Measurements from ENCODE around the gene CPTP.
A peak's percentile ranks its signal among the peaks of the same experiment; 100 is the strongest.

The CPTP gene

GRCh38 chr1:1294250-1294890 is 30.2 kb upstream of the CPTP start:
- TF ChIP-seq, protein P1, sequence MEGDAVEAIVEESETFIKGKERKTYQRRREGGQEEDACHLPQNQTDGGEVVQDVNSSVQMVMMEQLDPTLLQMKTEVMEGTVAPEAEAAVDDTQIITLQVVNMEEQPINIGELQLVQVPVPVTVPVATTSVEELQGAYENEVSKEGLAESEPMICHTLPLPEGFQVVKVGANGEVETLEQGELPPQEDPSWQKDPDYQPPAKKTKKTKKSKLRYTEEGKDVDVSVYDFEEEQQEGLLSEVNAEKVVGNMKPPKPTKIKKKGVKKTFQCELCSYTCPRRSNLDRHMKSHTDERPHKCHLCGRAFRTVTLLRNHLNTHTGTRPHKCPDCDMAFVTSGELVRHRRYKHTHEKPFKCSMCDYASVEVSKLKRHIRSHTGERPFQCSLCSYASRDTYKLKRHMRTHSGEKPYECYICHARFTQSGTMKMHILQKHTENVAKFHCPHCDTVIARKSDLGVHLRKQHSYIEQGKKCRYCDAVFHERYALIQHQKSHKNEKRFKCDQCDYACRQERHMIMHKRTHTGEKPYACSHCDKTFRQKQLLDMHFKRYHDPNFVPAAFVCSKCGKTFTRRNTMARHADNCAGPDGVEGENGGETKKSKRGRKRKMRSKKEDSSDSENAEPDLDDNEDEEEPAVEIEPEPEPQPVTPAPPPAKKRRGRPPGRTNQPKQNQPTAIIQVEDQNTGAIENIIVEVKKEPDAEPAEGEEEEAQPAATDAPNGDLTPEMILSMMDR (IDR thresholded peaks at IDR 0.05; ENCODE audit: low read depth, low read length): no peak
- Histone ChIP-seq H3K4me1 (peaks cover 26% of the 10 kb centered on the region), H3K9me3 (no peaks in the 10 kb centered on the region), H3K4me3 (ENCODE audit: low read depth, low read length) (no peak overlapping the region), H3K27me3 (peaks cover 5% of the 10 kb centered on the region; the same call in 1 of the 2 replicates), H3K36me3 (peaks cover 50% of the 10 kb centered on the region)
- no peak for DNase-seq

DNA sequence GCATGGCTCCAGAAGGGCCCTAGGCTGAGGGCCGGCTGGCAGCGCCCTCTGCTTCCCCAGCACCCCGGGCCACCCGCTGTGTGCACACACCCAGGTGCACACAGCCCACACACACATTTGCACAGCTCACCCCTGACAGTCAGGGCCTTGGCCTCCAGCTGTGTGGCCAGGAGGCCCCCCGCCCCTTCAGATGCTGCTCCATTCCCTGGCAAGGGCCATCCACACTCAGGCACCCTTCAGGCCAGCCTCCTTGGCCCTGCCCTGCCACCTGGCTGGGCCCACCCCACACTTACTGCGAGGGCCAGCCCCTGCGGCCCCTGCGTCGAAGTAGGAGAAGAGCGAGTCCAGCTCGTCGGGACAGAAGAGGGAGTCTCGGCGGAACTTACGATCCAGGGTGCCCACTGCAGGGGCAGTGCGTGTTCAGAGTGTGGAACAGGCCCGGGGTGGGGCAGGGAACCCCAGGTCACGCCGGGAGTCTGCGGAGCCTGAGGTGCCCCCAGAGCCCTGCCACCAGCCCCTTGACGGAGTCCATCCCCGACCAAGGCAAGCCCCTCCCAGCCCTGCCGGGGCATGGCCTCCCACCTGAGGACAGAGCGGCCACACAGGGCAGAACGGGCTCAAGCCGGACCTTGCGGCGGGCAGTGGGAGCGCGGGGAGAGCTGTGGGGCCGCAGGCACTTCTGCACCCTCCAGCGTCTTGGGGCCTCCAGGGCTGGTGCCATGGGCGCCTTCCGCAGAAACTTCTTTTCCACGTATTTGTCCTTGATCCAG is 29.3 kb upstream of the CPTP start:
- Histone ChIP-seq H3K4me3 (ENCODE audit: low read depth, low read length) (no peak overlapping the region), H3K27me3 (peaks cover 3% of the 10 kb centered on the region; the same call in 1 of the 2 replicates), H3K4me1 (peaks cover 28% of the 10 kb centered on the region), H3K9me3 (no peaks in the 10 kb centered on the region), H3K36me3 (peaks cover 57% of the 10 kb centered on the region)
- TF ChIP-seq, protein P1 (IDR thresholded peaks at IDR 0.05; ENCODE audit: low read depth, low read length): no peak
- no peak for DNase-seq

GRCh38 chr1:1296070-1297061 is 28.2 kb upstream of the CPTP start:
- TF ChIP-seq, protein P1 (IDR thresholded peaks at IDR 0.05; ENCODE audit: low read depth, low read length): no peak
- H3K9me3 ChIP-seq: no peaks in the 10 kb centered on the region
- H3K4me1 ChIP-seq: peaks cover 17% of the 10 kb centered on the region
- H3K36me3 ChIP-seq: peaks cover 63% of the 10 kb centered on the region
- no peak overlapping the region for H3K4me3 ChIP-seq (ENCODE audit: low read depth, low read length)
- DNase-seq: no peak
- H3K27me3 ChIP-seq: no peaks in the 10 kb centered on the region

GRCh38 chr1:1297802-1298424 is 26.7 kb upstream of the CPTP start:
- Histone ChIP-seq H3K36me3 (peaks cover 68% of the 10 kb centered on the region), H3K9me3 (no peaks in the 10 kb centered on the region), H3K4me1 (peaks cover 11% of the 10 kb centered on the region), H3K4me3 (ENCODE audit: low read depth, low read length) (no peak overlapping the region), H3K27me3 (no peaks in the 10 kb centered on the region)
- DNase-seq: no peak
- TF ChIP-seq, protein P1 (IDR thresholded peaks at IDR 0.05; ENCODE audit: low read depth, low read length): no peak

DNA sequence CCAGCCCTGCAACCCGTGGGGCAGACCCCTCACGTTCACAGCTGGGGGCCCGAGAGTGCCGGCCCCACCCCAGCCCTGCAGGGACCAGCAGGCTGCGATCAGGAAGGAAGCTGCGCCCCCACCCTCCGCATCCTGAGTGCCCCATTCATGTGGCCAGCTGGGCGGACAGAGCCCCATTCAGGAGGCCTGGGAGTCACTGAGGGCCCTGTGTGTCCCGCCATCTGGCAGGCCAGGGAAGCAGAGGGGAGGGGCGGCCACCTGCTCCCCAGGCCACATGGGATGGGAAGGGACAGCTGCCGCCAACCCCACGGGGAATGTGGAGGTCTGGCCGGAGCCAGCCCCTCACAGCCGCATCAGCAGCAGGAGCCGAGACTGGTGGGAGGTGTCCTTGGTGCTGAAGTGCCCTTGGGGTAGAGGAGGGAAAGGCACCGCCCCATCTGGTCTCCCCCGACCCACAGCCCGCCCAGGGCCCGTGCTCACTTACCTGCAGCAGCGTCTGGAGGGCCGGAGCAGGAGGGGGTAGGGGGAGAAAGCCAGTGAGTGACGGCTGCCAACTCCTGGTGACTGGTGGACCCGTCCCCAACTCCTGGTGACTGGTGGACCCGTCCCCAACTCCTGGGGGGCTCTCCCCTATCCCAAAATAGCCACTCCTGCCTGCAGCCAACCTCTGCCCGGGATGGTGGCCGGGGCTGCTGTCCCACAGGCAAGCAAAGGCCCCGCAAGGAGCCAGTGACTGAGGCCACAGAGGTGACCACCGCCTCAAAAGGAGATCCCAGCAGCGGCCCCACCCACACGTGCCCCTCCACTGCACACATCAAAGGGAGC is 25.5 kb upstream of the CPTP start:
- no peak overlapping the region for H3K4me3 ChIP-seq (ENCODE audit: low read depth, low read length)
- H3K36me3 ChIP-seq: peaks cover 61% of the 10 kb centered on the region
- peaks cover 16% of the 10 kb centered on the region for H3K4me1 ChIP-seq
- H3K9me3 ChIP-seq: no peaks in the 10 kb centered on the region
- no peaks in the 10 kb centered on the region for H3K27me3 ChIP-seq
- DNase-seq: peak; percentile 88
- TF ChIP-seq, protein P1 (IDR thresholded peaks at IDR 0.05; ENCODE audit: low read depth, low read length): no peak

All from BE2C (cell line).